GM12891 (cell line): ENCODE results near the gene DSTN.
"Not testable (repeated sequence)": the region's sequence is repeated elsewhere in the genome, so short reads cannot be mapped to it uniquely, and the experiment has no call there.

Experiments
- DNase-seq: peaks from one replicate; pipeline ENCODE4 v3.0.0; 2011; ENCODE audit warnings: low spot score; ENCODE audit not compliant: insufficient read length
- FAIRE-seq: peaks from 2 replicates; lab custom pipeline; 2011; peaks lifted over from hg19 to GRCh38; lab: Jason Lieb, UNC
- PAX5 ChIP-seq: IDR thresholded peaks from 2 replicates; pipeline ENCODE4 v1.6.1; 2011; ENCODE audit warnings: low read length, moderate library complexity, mild to moderate bottlenecking; ENCODE audit not compliant: insufficient read depth, severe bottlenecking
- POLR2A ChIP-seq: IDR thresholded peaks from 2 replicates; pipeline ENCODE4 v1.6.1; 2011; ENCODE audit warnings: low read depth, low read length, control low read depth
- POLR2AphosphoS5 ChIP-seq: IDR thresholded peaks from 2 replicates; pipeline ENCODE4 v1.6.1; 2011; ENCODE audit warnings: low read depth, low read length, control low read depth
- POU2F2 ChIP-seq: IDR thresholded peaks from 2 replicates; pipeline ENCODE4 v1.6.1; 2011; ENCODE audit warnings: low read depth, mild to moderate bottlenecking, control low read depth, low read length, moderate library complexity
- SPI1 ChIP-seq: IDR thresholded peaks from 2 replicates; pipeline ENCODE4 v1.6.1; 2011; ENCODE audit warnings: low read depth, low read length, control low read depth
- TAF1 ChIP-seq: IDR thresholded peaks from 2 replicates; pipeline ENCODE4 v1.6.1; 2011; ENCODE audit warnings: low read depth, low read length, control low read depth

The DSTN gene

DNA sequence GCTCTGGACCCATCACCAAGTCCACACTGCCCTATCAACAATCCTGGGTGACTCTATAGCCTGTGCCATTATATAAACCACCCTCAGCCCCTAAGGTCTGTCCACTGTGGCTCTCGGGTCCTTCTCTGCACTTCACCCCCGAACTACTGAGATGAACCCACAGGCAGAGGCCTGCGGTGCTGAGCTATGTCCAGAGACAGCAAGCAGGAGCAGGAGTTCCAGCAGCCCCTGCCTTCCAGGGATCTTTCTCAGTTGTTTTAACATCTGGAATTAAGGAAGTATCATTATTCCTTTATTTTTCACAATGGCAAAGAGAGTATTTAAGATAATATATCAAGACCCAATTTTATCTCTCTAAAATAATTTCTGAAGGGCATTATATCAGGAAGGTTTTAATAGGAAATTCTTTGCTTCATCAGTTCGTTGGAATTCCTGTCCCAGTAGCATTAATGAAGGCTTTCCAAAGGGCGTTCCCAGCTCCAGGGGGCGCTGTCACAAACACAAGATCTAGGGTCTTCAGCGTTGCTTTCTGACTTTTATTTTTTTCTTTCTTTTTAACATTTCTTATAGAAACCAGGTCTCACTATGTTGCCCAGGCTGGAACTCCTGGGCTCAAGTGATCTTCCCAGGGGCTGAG, 84.9 kb downstream of the DSTN start:
- no peak for DNase-seq
- FAIRE-seq = no peak
- TF ChIP-seq POLR2A (no peak), TAF1 (no peak), PAX5 (no peak), SPI1 (no peak), POLR2AphosphoS5 (no peak), POU2F2 (no peak)

DNA sequence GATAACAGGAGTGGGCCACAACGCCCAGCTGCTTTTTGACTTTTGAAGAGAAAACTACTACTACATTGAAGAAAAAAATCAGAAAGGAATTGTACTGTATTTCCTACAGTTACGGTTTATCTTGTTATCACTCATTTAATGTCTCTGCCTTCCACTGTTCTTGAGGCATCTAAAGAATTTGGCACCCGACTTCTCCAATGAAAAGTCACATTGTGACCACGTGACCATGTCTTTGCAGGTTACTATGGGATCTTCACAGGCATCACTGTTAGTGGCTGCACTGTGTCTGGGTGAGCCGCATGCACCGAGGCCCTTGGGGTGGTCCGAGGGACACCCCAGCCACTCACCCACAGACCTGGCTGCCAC, 85.4 kb downstream of the DSTN start:
- TF ChIP-seq SPI1 (no peak), POU2F2 (no peak), PAX5 (no peak)
- DNase-seq = no peak
- no peak for FAIRE-seq

DNA sequence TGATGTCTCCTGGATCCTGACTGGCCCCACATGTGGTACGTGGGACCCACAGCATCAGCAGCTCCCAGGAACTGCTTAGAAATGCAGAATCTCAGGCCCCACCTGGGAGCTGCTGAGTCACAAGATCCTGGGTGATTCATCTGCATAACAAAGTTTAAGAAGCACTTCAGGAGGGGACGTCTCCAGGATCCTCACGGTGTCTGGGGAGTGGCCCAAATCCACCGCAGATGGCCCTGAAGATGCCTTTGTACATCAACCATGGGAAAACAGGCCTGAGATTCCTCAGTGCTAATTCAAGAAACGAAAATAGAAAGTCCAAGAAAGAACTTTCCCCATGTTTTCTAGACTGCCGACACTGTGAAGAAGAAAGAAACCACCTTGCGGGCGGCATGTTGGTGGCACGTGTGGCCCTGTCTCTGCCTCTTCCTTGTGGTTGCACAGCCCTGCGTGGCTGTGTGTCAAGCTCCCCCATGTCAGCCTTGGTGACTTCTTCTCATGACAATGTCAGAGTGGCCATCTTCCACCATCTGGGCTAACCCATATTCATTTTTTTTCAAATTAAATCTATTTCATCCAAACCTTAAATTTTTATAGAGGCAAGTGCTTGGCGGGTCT, 86.1 kb downstream of the DSTN start:
- TF ChIP-seq POLR2AphosphoS5 (no peak), SPI1 (no peak), POU2F2 (no peak), TAF1 (no peak), POLR2A (no peak), PAX5 (no peak)
- FAIRE-seq (no peak), DNase-seq (no peak)

DNA sequence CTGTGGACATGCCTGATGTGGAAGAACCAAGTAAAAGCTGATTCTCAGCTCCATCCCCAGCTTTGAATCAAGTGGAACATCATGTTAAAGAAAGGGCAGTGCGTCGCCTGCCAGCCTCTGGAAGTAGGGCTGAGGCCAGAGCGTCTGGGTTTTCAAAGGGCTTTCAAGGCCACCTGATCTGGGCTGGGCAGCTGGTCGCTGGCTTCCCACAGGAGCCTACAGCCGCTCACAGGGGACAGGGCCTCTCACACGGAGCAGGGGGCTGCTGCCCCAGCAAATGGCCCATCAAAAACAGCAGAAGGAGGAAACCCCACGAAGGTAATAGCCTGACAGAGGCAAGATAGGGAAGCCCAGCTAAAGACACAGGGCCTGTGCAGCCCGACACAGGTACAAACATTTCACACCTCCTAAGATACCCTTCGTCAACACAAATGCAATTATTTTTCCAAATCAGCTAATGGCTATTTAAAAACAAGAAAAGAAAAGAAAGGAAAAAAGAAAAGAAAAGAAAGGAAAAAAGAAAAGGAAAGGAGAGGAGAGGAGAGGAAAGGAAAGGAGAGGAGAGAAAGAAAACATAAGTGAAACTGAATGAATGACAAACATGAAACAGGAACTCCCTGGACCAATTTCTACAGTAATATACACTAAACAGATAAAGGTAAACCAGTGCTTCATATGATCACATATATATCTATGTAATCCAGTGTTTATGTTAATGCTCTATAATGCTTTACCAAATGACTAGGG, 87.4 kb downstream of the DSTN start:
- no peak for FAIRE-seq
- TF ChIP-seq PAX5 (no peak), POU2F2 (no peak), TAF1 (no peak), POLR2A (no peak), SPI1 (no peak), POLR2AphosphoS5 (no peak)
- no peak for DNase-seq

DNA sequence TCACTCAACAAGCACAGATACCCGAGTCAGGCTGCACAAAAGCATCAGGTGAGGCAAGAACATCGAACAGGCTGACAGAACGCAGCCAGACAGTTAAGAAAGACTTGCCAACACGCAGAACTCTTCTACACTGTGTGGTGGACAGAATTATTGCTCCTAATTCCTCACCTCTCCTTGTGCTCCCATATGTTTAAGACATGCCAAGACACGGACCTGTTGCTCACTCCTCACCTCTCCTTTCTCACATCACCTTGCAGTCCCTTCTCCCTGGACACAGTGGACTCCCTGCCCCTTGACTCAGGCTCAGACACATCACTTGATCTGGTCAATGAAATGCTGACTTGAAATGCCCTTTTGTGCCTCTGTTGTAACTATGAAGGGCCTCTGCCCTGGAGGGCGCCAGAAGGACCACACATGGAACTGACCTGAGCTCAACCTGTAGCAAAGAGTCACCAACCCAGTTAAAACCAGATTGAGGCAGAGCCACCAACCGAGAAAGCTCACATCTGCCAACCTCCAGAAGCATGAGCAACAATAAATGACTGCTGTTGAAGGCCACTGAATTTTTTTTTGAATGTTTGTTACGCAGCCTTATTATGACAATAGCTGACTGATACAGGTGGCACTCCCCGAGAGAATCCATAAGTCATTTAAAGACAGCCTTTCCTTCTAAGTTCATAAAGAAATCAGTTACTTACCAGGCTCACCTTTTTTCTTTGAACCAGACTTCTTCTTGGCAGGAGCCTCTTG, 88.2 kb downstream of the DSTN start:
- FAIRE-seq (no peak), DNase-seq (no peak)
- TF ChIP-seq POLR2A = no peak
- TF ChIP-seq POU2F2 = no peak
- TF ChIP-seq TAF1 = no peak
- no peak for TF ChIP-seq SPI1
- no peak for TF ChIP-seq PAX5
- TF ChIP-seq POLR2AphosphoS5 = no peak

DNA sequence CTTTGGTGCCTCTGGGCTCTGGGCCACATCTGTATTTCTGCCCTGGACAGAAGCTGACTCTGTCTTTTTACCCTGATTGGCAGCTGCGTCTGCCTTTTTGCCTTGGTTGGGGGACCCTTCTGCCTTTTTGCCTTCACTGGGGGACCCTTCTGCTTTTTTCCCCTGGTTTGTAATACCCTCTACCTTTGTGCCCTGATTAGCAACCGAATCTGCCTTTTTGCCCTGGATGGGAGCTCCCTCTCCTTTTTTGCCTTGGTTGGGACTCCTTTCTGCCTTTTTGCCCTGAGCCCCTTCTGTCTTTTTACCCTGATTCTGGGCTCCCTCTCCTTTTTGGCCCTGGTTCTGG, 88.7 kb downstream of the DSTN start:
- FAIRE-seq (no peak), DNase-seq (no peak)
- no peak for TF ChIP-seq POLR2AphosphoS5
- no peak for TF ChIP-seq POU2F2
- no peak for TF ChIP-seq PAX5
- TF ChIP-seq TAF1 = no peak
- no peak for TF ChIP-seq SPI1
- TF ChIP-seq POLR2A = no peak

DNA sequence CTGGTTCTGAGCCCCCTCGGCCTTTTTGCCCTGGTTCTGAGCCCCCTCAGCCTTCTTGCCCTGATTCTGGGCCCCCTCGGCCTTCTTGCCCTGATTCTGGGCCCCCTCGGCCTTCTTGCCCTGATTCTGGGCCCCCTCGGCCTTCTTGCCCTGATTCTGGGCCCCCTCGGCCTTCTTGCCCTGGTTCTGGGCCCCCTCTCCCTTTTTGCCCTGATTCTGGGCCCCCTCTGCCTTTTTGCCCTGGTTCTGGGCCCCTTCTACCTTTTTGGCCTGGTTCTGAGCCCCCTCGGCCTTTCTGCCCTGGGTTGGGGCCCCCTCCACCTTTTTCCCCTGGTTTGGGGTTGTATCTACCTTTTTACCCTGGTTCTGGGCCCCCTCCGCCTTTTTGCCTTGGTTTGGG, 89.5 kb downstream of the DSTN start:
- FAIRE-seq = not testable (repeated sequence)

More for the DNA sequence above, 89.5 kb downstream of the DSTN start:
- DNase-seq = not testable (repeated sequence)
